SK-N-SH treated with all-trans-retinoic acid at 6 μM for 48 hours (cell line): ENCODE measurements around the gene FOXN3.

Source experiments
- ISL1 ChIP-seq: fragments of 250-450 bp; sonication (Bioruptor Pico); IDR thresholded peaks from 2 replicates; pipeline ENCODE4 v2.1.2; 2022; ENCODE audit warnings: mild to moderate bottlenecking, moderate library complexity
- SNAI2 ChIP-seq: fragments of 250-450 bp; sonication (Bioruptor Pico); IDR thresholded peaks from 2 replicates; pipeline ENCODE4 v1.5.0; 2020; ENCODE audit warnings: mild to moderate bottlenecking, moderate library complexity
- ZC3H10 ChIP-seq: fragments of 250-450 bp; sonication (Bioruptor Pico); IDR thresholded peaks from 2 replicates; pipeline ENCODE4 v1.5.1; 2021; ENCODE audit warnings: mild to moderate bottlenecking, moderate library complexity
- ZFP3 ChIP-seq: fragments of 250-450 bp; sonication (Bioruptor Pico); IDR thresholded peaks from 2 replicates; pipeline ENCODE4 v1.5.0; 2020; ENCODE audit warnings: mild to moderate bottlenecking, moderate library complexity
- TF ChIP-seq, protein P1 (sequence below): fragments of 250-450 bp; sonication (Bioruptor Pico); IDR thresholded peaks from 2 replicates; pipeline ENCODE4 v1.8.0; 2020; ENCODE audit warnings: mild to moderate bottlenecking, moderate library complexity, borderline replicate concordance
- TF ChIP-seq, protein P2 (sequence below): fragments of 250-450 bp; sonication (Bioruptor Pico); IDR thresholded peaks from 2 replicates; pipeline ENCODE4 v1.5.1; 2020; ENCODE audit warnings: low read depth, mild to moderate bottlenecking, moderate library complexity
- TF ChIP-seq, protein P3 (sequence below): fragments of 250-450 bp; sonication (Bioruptor Pico); IDR thresholded peaks from 2 replicates; pipeline ENCODE4 v1.5.1; 2021; ENCODE audit warnings: mild to moderate bottlenecking, moderate library complexity

DNA sequence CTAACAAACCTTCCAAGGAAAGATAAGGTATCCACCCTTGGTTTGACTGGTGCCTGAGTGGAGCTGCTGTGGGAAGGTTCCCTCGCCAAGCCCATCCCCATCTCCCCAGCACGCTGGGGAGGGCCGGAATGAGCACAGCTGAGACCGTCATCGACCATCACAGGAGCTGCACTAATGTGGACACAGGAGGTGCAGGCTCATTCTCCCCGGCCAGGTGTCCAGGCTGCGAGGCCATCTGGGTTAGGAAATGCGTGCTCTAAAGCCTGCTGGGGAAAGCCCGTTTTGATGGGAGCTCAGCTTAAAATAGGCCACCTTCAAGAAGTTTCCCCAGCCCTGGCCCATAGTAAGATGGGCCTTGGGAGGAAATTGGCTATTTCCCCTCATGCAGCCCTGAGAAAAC is 35.2 kb upstream of the FOXN3 start:
- TF ChIP-seq SNAI2 (CRISPR knock-in tag) = no peak
- TF ChIP-seq, protein P1, sequence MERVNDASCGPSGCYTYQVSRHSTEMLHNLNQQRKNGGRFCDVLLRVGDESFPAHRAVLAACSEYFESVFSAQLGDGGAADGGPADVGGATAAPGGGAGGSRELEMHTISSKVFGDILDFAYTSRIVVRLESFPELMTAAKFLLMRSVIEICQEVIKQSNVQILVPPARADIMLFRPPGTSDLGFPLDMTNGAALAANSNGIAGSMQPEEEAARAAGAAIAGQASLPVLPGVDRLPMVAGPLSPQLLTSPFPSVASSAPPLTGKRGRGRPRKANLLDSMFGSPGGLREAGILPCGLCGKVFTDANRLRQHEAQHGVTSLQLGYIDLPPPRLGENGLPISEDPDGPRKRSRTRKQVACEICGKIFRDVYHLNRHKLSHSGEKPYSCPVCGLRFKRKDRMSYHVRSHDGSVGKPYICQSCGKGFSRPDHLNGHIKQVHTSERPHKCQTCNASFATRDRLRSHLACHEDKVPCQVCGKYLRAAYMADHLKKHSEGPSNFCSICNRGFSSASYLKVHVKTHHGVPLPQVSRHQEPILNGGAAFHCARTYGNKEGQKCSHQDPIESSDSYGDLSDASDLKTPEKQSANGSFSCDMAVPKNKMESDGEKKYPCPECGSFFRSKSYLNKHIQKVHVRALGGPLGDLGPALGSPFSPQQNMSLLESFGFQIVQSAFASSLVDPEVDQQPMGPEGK (CRISPR knock-in tag) = no peak
- TF ChIP-seq, protein P2, sequence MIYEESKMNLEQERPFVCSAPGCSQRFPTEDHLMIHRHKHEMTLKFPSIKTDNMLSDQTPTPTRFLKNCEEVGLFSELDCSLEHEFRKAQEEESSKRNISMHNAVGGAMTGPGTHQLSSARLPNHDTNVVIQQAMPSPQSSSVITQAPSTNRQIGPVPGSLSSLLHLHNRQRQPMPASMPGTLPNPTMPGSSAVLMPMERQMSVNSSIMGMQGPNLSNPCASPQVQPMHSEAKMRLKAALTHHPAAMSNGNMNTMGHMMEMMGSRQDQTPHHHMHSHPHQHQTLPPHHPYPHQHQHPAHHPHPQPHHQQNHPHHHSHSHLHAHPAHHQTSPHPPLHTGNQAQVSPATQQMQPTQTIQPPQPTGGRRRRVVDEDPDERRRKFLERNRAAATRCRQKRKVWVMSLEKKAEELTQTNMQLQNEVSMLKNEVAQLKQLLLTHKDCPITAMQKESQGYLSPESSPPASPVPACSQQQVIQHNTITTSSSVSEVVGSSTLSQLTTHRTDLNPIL = no peak
- TF ChIP-seq ISL1 (CRISPR knock-in tag) = no peak
- TF ChIP-seq ZC3H10 (CRISPR knock-in tag) = no peak
- no peak for TF ChIP-seq ZFP3
- TF ChIP-seq, protein P3, sequence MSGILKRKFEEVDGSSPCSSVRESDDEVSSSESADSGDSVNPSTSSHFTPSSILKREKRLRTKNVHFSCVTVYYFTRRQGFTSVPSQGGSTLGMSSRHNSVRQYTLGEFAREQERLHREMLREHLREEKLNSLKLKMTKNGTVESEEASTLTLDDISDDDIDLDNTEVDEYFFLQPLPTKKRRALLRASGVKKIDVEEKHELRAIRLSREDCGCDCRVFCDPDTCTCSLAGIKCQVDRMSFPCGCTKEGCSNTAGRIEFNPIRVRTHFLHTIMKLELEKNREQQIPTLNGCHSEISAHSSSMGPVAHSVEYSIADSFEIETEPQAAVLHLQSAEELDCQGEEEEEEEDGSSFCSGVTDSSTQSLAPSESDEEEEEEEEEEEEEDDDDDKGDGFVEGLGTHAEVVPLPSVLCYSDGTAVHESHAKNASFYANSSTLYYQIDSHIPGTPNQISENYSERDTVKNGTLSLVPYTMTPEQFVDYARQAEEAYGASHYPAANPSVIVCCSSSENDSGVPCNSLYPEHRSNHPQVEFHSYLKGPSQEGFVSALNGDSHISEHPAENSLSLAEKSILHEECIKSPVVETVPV (CRISPR knock-in tag) = no peak
